HEK293 (cell line): ENCODE measurements around the gene NRL.

Experiments
- ZNF311 ChIP-seq: fragments of 450-650 bp; formaldehyde crosslinking; IDR thresholded peaks from 2 replicates; pipeline ENCODE4 v1.5.1; 2017; ENCODE audit warnings: missing biosample characterization, missing genetic modification characterization, borderline replicate concordance
- ZNF677 ChIP-seq: fragments of 450-650 bp; IDR thresholded peaks from 2 replicates; pipeline ENCODE4 v1.5.0; 2018; ENCODE audit warnings: missing biosample characterization, mild to moderate bottlenecking, missing genetic modification characterization, moderate library complexity
- ZSCAN30 ChIP-seq: fragments of 450-650 bp; IDR thresholded peaks from 2 replicates; pipeline ENCODE4 v1.5.1; 2018; ENCODE audit warnings: missing biosample characterization, mild to moderate bottlenecking, missing genetic modification characterization, moderate library complexity
- TF ChIP-seq, protein P1 (sequence below): fragments of 450-650 bp; formaldehyde crosslinking; IDR thresholded peaks from 2 replicates; pipeline ENCODE4 v1.5.1; 2016; ENCODE audit warnings: missing biosample characterization, missing genetic modification characterization
- TF ChIP-seq, protein P2 (sequence below): fragments of 450-650 bp; formaldehyde crosslinking; IDR thresholded peaks from 2 replicates; pipeline ENCODE4 v1.5.1; 2016; ENCODE audit warnings: missing biosample characterization, missing genetic modification characterization

DNA sequence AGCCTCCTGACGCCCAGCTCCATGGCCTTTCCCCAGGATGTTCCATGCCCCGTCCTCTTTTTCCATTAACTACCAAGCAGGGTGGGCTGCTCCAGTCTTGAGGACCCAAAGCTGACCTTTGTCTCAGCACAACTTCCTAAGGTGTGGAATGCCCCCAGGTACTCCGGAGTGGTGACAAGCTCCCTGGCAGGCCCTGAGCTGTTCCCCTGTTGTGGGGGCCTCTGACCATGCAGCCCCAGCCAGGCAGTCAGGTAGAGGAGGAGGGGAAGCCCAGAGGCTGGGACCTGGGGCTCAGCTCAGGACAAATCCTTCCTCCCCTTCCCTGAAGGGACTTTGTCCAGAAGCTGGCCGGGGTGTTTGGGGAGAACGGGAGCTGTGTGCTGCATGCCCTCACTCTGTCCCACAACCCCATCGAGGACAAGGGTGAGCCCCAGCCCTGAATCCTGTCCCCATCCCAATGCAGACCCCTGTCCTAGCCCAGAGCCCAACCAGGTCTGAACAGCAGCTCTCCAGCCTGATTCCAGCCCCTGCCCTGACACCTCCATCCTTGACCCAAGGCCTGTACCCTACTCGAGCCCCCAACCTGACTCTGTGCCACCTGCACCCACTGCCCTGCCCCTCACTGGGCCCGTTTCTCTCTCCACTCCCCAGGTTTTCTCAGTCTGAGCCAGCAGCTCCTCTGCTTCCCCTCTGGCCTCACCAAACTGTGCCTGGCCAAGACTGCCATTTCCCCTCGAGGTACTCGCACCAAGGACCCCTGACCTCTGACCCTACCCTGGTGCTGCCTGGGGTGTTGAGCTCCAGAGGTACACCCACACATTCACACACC lies 58.6 kb downstream of the NRL start:
- TF ChIP-seq, protein P1, sequence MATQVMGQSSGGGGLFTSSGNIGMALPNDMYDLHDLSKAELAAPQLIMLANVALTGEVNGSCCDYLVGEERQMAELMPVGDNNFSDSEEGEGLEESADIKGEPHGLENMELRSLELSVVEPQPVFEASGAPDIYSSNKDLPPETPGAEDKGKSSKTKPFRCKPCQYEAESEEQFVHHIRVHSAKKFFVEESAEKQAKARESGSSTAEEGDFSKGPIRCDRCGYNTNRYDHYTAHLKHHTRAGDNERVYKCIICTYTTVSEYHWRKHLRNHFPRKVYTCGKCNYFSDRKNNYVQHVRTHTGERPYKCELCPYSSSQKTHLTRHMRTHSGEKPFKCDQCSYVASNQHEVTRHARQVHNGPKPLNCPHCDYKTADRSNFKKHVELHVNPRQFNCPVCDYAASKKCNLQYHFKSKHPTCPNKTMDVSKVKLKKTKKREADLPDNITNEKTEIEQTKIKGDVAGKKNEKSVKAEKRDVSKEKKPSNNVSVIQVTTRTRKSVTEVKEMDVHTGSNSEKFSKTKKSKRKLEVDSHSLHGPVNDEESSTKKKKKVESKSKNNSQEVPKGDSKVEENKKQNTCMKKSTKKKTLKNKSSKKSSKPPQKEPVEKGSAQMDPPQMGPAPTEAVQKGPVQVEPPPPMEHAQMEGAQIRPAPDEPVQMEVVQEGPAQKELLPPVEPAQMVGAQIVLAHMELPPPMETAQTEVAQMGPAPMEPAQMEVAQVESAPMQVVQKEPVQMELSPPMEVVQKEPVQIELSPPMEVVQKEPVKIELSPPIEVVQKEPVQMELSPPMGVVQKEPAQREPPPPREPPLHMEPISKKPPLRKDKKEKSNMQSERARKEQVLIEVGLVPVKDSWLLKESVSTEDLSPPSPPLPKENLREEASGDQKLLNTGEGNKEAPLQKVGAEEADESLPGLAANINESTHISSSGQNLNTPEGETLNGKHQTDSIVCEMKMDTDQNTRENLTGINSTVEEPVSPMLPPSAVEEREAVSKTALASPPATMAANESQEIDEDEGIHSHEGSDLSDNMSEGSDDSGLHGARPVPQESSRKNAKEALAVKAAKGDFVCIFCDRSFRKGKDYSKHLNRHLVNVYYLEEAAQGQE (tag by site-specific recombination) = no peak
- TF ChIP-seq ZNF677 (tag by site-specific recombination) = no peak
- TF ChIP-seq, protein P2, sequence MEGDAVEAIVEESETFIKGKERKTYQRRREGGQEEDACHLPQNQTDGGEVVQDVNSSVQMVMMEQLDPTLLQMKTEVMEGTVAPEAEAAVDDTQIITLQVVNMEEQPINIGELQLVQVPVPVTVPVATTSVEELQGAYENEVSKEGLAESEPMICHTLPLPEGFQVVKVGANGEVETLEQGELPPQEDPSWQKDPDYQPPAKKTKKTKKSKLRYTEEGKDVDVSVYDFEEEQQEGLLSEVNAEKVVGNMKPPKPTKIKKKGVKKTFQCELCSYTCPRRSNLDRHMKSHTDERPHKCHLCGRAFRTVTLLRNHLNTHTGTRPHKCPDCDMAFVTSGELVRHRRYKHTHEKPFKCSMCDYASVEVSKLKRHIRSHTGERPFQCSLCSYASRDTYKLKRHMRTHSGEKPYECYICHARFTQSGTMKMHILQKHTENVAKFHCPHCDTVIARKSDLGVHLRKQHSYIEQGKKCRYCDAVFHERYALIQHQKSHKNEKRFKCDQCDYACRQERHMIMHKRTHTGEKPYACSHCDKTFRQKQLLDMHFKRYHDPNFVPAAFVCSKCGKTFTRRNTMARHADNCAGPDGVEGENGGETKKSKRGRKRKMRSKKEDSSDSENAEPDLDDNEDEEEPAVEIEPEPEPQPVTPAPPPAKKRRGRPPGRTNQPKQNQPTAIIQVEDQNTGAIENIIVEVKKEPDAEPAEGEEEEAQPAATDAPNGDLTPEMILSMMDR (tag by site-specific recombination) = no peak
- no peak for TF ChIP-seq ZSCAN30 (tag by site-specific recombination)
- no peak for TF ChIP-seq ZNF311
